ENCODE measurements around the gene GPR3.
"Not testable (repeated sequence)": the region's sequence is repeated elsewhere in the genome, so short reads cannot be mapped to it uniquely, and the experiment has no call there.

GPR3 gene

GRCh38 chr1:27380224-27380623 is 12.2 kb upstream of the GPR3 start:
- no peak for DNase-seq (ENCODE audit: low read depth)

- no peak for DNase-seq (ENCODE audit: low read depth)
Measured at GRCh38 chr1:27380766-27381733, 11.4 kb upstream of the GPR3 start.

GRCh38 chr1:27381969-27382762 is 10.3 kb upstream of the GPR3 start:
- DNase-seq (ENCODE audit: low read depth) = no peak

- DNase-seq (ENCODE audit: low read depth) = no peak
Measured at GRCh38 chr1:27383039-27383605, 9.3 kb upstream of the GPR3 start, which contains the start of gene CD164L2. Gene CD164L2, minus strand, starts transcription at chr1:27383333. Its CDS starts 94 bp downstream, at chr1:27383239.

GRCh38 chr1:27383661-27384060 is 8.8 kb upstream of the GPR3 start:
- no peak for DNase-seq (ENCODE audit: low read depth)

GRCh38 chr1:27384797-27385196 is 7.6 kb upstream of the GPR3 start:
- DNase-seq (ENCODE audit: low read depth) = not testable (repeated sequence)

- peak; percentile 46 for DNase-seq (ENCODE audit: low read depth)
Measured at GRCh38 chr1:27388337-27389005, 4.0 kb upstream of the GPR3 start.

GRCh38 chr1:27391511-27392095 is 819 bp upstream of the GPR3 start:
- DNase-seq (ENCODE audit: low read depth) = no peak

GRCh38 chr1:27392778-27393635 is 585 bp downstream of the GPR3 start:
- DNase-seq (ENCODE audit: low read depth) = no peak

- DNase-seq (ENCODE audit: low read depth) = no peak
Measured at GRCh38 chr1:27393641-27394281, 1.3 kb downstream of the GPR3 start.

GRCh38 chr1:27394282-27394658 is 1.8 kb downstream of the GPR3 start:
- DNase-seq (ENCODE audit: low read depth) = no peak

GRCh38 chr1:27394925-27395324 is 2.5 kb downstream of the GPR3 start:
- no peak for DNase-seq (ENCODE audit: low read depth)

GRCh38 chr1:27395441-27396195 is 3.2 kb downstream of the GPR3 start:
- DNase-seq (ENCODE audit: low read depth) = peak; percentile 57

GRCh38 chr1:27397110-27397509 is 4.7 kb downstream of the GPR3 start:
- no peak for DNase-seq (ENCODE audit: low read depth)

- no peak for DNase-seq (ENCODE audit: low read depth)
Measured at GRCh38 chr1:27397749-27398148, 5.3 kb downstream of the GPR3 start.

- no peak for DNase-seq (ENCODE audit: low read depth)
Measured at GRCh38 chr1:27398405-27399149, 6.2 kb downstream of the GPR3 start.

GRCh38 chr1:27399251-27400025 is 7.0 kb downstream of the GPR3 start:
- no peak for DNase-seq (ENCODE audit: low read depth)

Data from stimulated activated CD8-positive, alpha-beta memory T cell treated with anti-CD3 and anti-CD28 coated beads, Interleukin-12 subunit alpha, Interleukin-12 subunit beta, amount 100 ng/mL, for 4 hours (primary cell).